ENCODE measurements around the gene COPS2. TPM values are rescaled to one million over a fixed set of nuclear protein-coding genes. Genes with fewer than 3 reads are reported as not detected.
A peak's percentile ranks its signal among the peaks of the same experiment; 100 is the strongest.

Gene COPS2
- total and polyA plus RNA-seq, 9 of the 15 experiments (the other 6 are each of a cell fraction or from before 2014, with no cell fraction given), result 66.4 to 154 (median 117) TPM

- TSS peak; percentile 64 for BruUV-seq (replicated peaks)
- ChIA-PET POLR2A (interaction anchor here (0.5 to 2.7 kb wide), 11 partner anchors 9 to 1118 kb away, joined by 3 to 32 read pairs (median 3); partner anchors contain the start of gene GALK2), CTCF (ENCODE audit: low intra/inter-chr PET ratio) (no interaction called here)
- peaks cover 0 to 5% of the 10 kb centered on the region in 2 experiments; a peak in 2 of 5 replicates for H3K4me1 ChIP-seq (replicated peaks in 1 of 2; ENCODE audit: control insufficient read depth in 2 of 2, insufficient read depth in 2 of 2, low read length in 2 of 2)
- WGBS (ENCODE audit: insufficient coverage, low coverage, missing lambda C conversion rate), result under 1% methylated on average over 26 of the region's 26 CpGs
- H3K79me2 ChIP-seq (ENCODE audit: control insufficient read depth, insufficient read depth, low read length), result peaks cover 66% of the 10 kb centered on the region
- H3K9me3 ChIP-seq (replicated peaks; ENCODE audit: control insufficient read depth, insufficient read depth, low read depth, low read length), result no peaks in the 10 kb centered on the region
- H3K4me2 ChIP-seq (ENCODE audit: insufficient read depth, low read length), result peak overlapping the region; percentile 99
- DNase-seq (ENCODE audit: extremely low read depth in 1 of 4, low spot score in 3 of 4) (peak in 2 of 4 experiments; percentile 19 to 35), FAIRE-seq (no peak), ATAC-seq (no peak)
- in situ Hi-C loops (cut with MboI), result no loop called here
- no peaks in the 10 kb centered on the region for H3K9me1 ChIP-seq (ENCODE audit: control insufficient read depth, insufficient read depth, low read length)
- no peaks in the 10 kb centered on the region for H3K27me3 ChIP-seq (ENCODE audit: control insufficient read depth in 2 of 2, insufficient read depth in 2 of 2, low read length in 2 of 2)
- peaks cover 10% of the 10 kb centered on the region; the same call in 1 of the 2 replicates for H4K20me1 ChIP-seq (replicated peaks; ENCODE audit: control insufficient read depth, insufficient read depth, low read length)
- peaks cover 10% of the 10 kb centered on the region; the same call in 2 of the 3 replicates for H3K36me3 ChIP-seq (ENCODE audit: control insufficient read depth, insufficient read depth, low read length)
- H2AFZ ChIP-seq (ENCODE audit: low read depth, low read length), result peak overlapping the region; percentile 96
- H3K27ac ChIP-seq (ENCODE audit: extremely low read depth, low read depth, low read length), result peak overlapping the region; percentile 63
- peak overlapping the region; percentile 89 to 97 for H3K9ac ChIP-seq (ENCODE audit: insufficient read depth in 1 of 2, low read depth in 2 of 2, low read length in 2 of 2)
- intact Hi-C loops (cut with micrococcal nuclease), result loop anchor here (1.0 kb wide), 2 partner anchors 14 to 35 kb away; partner anchors contain the start of gene GALK2
- peak overlapping the region; percentile 89 for H3K4me3 ChIP-seq
- TF ChIP-seq ZNF175 (CRISPR knock-in tag; IDR thresholded peaks at IDR 0.05; ENCODE audit: low read depth), result no peak
- TF ChIP-seq ZNF79 (CRISPR knock-in tag; IDR thresholded peaks at IDR 0.05; ENCODE audit: low read depth), result no peak
- TF ChIP-seq POLR3A (IDR thresholded peaks at IDR 0.05; ENCODE audit: borderline replicate concordance, extremely low read depth, insufficient read depth, insufficient read length), result no peak
- no peak for TF ChIP-seq MTF1 (CRISPR knock-in tag; IDR thresholded peaks at IDR 0.05; ENCODE audit: borderline replicate concordance)
- 0 out of 2 replicates have a peak, but pooled peaks have one; percentile 34 for TF ChIP-seq ZNF23 (CRISPR knock-in tag; IDR thresholded peaks at IDR 0.05)
- no peak for TF ChIP-seq ARNT (IDR thresholded peaks at IDR 0.05)
- no peak for TF ChIP-seq SAFB2 (IDR thresholded peaks at IDR 0.05; ENCODE audit: borderline replicate concordance, low read depth, low read length, severe bottlenecking)
- no peak for TF ChIP-seq CBFB (CRISPR knock-in tag; IDR thresholded peaks at IDR 0.05)
- no peak for TF ChIP-seq NFYB (IDR thresholded peaks at IDR 0.05; ENCODE audit: extremely low read depth, insufficient read length)
- TF ChIP-seq ATF2 (CRISPR knock-in tag; IDR thresholded peaks at IDR 0.05), result no peak
- TF ChIP-seq, protein P1, sequence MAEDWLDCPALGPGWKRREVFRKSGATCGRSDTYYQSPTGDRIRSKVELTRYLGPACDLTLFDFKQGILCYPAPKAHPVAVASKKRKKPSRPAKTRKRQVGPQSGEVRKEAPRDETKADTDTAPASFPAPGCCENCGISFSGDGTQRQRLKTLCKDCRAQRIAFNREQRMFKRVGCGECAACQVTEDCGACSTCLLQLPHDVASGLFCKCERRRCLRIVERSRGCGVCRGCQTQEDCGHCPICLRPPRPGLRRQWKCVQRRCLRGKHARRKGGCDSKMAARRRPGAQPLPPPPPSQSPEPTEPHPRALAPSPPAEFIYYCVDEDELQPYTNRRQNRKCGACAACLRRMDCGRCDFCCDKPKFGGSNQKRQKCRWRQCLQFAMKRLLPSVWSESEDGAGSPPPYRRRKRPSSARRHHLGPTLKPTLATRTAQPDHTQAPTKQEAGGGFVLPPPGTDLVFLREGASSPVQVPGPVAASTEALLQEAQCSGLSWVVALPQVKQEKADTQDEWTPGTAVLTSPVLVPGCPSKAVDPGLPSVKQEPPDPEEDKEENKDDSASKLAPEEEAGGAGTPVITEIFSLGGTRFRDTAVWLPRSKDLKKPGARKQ (CRISPR knock-in tag; IDR thresholded peaks at IDR 0.05), result no peak
- no peak for TF ChIP-seq CEBPG (CRISPR knock-in tag; IDR thresholded peaks at IDR 0.05)
- no peak for TF ChIP-seq CEBPG (tag; conservative IDR thresholded peaks at IDR 0.05 in 1 of 2, IDR thresholded peaks at IDR 0.05 in 1 of 2)
- no peak for TF ChIP-seq BACH1 (tag; IDR thresholded peaks at IDR 0.05)
- TF ChIP-seq ZNF583 (CRISPR knock-in tag; IDR thresholded peaks at IDR 0.05), result no peak
- TF ChIP-seq KDM5B (IDR thresholded peaks at IDR 0.05; ENCODE audit: insufficient replicate concordance, low read depth, low read length), result peak; percentile 65
- no peak for TF ChIP-seq GATAD2B (IDR thresholded peaks at IDR 0.05; ENCODE audit: borderline replicate concordance)
Measured at GRCh38 chr15:49155834-49156627, 632 bp upstream of the COPS2 start.
